GM18498 (cell line): ENCODE data around the gene PIGH.

Experiments used
- ATAC-seq: cut with Tn5 transposase; IDR thresholded peaks from one replicate; pipeline ENCODE4 v1.9.1; 2021; ENCODE audit warnings: mild to moderate bottlenecking, moderate library complexity; ENCODE audit not compliant: unreplicated experiment

The PIGH gene

DNA sequence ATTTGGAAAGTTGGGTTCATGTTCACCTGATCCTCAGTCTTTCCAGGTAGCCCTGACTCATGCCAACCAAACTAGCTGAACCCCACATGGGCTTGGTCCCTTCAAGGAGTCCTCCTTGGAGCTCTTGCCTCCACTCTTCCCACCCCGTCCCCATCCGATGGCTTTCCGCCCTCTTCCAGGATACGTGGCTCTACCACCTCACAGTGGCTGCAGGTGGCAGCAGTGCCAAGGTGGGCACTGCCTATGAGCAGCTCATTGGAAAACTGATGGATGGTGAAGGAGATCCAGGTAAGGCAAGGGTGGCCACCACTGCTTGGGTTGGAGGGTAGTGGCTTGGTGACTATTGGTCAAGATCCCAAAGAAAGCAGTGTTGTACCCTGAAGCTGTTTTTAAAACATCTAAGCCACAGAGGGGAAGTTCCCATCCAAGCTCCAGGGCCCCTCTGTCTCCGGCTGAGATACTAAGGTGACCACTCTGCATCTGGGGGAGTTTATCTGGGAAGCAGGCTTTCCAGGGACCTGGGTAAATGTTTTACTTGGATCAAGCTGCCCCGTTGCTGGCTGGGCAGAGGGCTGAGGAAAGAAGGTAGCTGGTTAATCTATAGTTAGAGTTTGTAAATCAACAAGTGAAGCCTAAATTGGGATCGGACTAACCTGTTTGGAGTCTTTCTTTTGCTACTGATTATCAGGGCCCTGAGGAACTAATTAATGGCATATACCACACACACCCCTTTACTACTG, 23.7 kb downstream of the PIGH start:
- no peak for ATAC-seq

DNA sequence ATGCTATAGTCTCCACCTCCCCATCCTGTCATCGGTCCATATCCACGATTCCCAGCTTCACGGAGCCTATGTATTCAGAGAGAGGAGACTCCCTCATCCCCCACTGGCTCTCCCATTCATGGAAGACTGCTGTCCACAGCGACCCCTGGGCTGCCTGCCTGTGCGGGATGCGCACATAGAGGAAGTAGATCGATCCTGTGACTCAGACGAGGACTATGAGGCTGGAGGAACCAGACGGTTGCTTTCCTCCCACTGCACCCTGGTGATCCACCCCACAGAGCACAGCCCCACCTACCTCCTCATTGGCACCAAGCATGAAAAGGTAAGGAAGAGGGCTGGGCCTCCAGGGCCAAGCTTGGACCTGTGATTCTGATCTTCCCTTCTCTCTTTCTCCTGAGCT, 24.4 kb downstream of the PIGH start:
- ATAC-seq = no peak

DNA sequence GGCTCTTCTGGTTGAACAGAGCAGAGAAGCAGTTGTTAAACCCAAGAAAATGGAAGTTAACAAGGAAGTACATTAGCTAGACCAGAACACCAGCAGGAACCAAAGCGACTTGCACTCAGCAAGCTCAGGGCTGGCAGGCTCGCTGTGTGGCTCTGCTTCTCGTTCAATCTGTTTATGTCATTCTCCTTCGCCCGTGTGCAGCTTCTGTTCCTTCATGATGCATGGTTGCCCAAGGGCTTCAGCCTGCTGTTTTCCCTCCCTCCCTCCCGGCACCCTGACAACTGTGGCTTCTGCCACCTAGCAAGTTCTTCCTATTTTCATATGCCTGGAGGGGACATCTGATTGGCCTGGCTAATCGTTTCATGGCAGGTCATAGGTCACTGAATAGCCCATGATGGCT, 25.3 kb downstream of the PIGH start:
- ATAC-seq = no peak

DNA sequence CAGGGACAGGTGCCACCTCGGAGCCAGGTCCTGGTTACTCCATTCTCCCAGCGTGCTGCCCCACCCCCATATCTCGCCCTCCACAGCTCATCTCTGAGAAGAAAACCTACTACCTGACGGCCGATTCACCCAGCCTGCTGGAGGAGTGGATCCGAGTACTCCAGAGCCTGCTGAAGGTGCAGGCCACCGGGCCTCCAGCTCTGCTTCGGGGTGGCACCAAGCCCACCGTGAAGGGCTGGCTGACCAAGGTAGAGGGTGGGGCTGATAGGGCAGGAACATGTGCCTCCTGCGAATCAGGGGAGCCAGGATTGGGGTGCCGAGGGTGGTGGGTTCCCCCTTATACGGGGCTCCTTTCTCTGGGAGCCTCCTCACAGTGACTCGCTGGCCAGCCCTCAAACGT, 25.9 kb downstream of the PIGH start:
- no peak for ATAC-seq

DNA sequence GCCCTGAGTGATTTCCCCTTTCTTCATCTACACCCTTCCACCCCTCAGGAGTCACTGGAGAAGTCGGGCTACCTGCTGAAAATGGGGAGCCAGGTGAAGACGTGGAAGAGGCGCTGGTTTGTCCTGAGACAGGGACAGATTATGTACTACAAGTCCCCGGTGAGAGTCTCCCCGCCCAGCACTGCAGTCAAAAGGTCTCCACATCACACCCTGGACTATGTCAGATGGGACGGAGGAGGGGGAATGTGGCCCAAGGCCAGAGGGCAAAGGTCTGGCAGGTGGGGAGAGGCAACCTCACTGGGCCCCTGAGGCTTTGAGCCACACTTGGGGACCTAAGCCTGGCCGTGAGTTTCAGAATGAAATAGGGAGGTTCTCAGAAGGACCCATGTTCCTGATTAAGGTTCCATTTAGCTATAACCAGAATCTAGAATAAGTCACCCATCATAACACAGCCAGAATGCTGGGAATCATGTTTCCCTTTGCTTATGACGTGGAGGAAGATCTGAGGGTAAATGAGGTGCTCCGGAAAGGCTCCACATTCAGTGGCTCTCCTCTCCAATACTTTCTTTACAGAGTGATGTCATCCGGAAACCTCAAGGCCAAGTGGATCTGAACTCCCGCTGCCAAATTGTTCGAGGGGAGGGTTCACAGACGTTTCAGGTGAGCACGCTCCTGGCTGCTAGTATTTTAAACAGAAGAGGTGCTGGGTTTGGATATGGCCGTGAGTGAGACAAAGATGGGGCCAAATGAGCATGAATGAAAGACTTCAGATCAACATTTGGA, 26.6 kb downstream of the PIGH start:
- no peak for ATAC-seq

DNA sequence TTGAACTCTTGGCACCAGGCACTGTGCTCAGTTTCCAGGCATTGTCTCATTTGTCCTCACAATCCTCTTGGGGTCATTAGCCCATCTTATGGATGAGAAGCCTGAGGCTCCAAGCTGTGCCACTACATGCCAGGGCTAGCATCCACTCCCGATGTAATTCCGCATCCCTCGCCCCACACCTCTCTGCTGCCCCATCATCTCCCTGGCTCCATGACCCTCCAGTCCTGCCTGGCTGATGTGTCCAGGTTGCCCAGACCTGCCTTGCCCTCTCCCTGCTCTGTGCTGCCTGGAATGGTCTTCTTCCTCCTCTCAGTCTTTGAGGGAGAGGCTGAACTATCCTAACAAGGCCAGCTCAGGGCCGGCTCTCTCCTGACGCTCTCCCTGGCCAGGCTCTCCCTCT, 27.5 kb downstream of the PIGH start:
- no peak for ATAC-seq

DNA sequence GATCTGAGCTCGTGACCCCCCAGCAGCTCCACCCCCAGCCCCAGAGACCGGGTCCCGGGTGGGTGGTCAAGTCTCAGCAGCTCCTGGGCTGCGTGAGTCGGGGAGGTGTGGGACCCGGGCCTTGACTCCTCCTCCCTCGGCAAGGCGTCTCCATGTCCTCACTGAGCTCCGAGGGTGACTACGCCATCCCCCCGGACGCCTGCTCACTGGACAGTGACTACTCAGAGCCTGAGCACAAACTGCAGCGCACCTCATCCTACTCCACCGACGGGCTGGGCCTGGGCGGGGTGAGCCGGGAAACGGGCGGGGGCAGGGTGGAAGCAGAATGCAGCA, 28.1 kb downstream of the PIGH start:
- no peak for ATAC-seq

DNA sequence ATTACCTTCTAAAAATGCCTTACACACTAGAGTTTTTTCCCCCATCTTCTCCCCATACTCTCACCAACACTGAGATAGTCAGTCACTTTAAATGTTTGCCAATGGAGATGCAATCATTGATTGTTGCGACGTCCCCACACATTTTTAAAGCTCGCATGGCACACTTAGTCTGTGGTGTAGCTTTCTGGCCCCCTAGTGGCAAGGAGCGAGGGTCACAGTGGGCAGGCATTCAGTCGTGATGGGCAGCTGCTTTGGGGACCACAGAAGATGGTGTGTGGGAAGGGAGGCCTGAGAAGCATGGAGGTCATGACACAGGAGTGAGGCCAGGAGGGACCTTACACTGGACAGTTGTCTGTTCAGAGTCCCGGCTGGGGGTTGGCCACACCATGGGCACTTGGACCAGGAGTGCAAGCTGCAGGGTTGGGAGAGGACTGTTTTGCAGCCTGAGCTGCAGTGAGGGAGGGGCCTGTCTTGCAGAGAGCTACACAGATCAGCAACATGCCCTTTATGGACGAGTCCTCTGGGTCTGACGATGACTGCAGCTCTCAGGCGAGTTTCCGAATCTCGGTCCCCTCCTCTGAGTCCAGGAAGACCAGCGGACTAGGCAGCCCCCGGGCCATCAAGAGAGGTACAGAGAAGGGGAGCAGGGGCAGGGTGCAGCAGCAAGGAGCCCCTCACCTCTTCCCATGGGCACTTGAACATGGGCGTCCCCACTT, 28.6 kb downstream of the PIGH start:
- ATAC-seq = peak; percentile 77

DNA sequence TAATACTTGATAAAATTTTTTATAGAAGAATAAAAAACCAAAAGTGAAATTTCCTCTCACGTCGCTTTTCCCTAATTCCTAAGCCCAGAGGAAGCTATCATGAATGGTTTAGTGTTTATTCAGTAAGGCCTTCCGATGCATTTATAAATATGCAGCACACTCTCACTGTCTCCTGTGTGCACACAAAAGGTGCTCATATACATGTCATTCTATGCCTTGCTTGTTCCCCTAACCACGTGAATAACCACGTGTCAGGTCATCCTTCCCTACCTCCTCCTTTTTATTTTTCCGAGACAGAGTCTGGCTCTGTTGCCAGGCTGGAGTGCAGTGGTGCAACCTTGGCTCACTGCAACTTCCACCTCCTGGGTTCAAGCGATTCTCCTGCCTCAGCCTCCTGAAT, 29.6 kb downstream of the PIGH start:
- no peak for ATAC-seq

DNA sequence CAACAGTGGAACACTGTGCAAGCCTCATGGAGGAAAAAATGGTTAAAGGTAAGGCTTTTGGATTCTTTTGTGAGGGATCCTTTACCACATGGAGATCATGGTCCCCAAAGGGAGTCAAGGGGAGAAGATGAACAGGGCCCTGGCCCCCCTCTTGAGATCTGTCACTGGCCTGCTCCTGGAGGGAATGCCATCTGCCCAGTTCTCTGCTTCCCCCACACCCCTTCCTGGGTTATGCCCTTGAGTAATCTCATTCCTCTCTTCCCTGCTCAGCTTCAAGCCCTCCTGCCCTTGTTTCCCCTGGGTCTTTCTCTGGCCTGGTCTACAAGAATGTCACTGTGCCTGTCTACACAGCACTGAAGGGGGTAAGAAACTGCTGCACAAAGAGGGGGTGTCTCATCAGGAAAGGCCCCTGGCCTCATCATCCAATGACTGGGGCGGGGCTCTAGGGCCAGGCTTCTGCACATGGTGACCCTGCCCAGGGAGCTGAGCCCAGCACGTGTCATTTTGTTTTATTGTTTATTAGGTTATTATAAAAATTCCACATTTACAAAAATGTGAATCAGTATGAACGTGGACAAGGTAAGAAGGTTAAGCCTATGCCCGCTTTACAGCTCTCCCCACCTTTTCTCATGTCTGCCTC, 30.3 kb downstream of the PIGH start:
- no peak for ATAC-seq

DNA sequence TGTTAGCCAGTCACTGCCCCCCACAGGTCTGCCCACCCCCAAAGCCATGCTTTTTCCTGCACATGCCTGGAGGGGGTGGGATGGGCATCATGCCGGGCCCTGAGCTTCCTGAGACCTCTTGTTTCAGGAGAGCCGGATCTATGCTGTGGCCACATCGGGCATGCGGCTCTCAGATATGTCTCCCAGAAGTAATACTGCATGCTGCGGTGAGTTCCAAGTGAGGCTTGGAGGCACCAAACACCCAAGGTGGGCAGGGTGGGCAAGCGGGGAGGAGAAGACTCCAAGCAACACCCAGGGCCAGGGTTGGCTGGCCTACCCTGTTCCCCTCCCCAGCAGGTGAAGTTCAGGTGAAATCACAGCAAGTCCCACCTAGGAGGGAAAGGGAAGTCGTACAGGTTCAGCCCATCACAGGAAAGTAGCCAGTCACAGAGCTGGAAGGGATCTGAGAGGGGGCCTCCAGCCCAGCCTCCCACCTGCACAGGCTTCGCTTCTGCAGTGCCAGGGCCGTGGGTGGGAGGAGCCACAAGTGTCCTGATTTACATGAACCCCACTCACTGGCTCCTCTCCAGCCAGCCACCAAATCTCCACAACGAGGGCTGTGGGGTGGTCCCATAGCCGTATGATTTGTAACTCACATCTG, 30.9 kb downstream of the PIGH start:
- no peak for ATAC-seq

DNA sequence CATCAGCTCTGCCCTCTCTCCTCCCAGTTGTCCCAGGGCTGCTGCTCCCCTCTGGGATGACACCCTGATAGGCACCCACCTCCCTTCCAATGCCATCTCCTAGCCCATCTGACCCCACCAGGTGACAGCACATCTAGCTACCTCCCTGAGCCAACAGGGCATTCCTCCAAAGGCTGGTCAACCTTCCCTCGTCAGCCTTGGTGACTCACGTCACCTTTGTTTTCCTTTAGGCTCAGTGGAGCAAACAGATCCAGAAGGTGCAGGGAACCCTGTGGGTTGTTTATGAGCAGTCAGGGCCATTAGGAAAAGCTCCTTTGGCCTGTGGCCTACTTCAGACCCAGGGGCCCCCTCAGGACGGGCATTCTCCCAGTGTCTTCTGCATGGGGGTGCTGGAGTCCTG, 32.4 kb downstream of the PIGH start:
- ATAC-seq = no peak

DNA sequence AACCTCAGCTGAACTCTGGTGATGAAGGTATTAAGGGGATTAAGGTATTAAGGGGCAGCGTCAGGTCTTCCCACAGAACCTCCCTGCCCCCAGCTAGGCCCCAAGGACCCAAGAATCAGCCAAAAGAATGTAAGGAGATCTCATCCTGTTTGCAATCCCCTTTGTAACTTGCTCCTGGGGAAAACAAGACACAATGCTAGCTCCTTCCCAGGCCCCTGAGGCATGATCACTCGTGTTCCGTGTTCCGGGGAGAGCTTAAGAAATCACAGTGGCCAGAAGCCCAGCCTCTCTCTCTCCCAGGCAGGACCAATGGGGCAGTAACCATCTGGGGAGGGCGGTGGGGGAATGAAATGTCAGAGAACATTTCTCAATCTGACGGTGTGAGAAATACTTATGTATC, 33.2 kb downstream of the PIGH start:
- ATAC-seq = no peak

DNA sequence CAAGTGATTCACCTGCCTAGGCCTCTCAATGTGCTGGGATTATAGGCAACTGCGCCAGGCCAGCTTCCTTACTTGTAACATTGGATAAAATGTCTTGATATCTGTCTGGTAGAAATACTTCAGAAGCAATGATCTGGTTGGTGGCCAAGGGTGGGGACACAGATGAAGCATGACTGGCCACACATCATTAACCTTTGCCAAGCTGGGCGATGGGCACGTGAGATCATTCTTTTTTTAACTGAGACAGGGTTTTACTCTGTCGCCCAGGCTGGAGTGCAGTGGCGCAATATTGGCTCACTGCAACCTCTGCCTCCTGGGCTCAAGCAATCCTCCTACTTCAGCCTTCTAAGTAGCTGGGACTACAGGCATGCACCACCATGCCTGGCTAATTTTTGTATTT, 35.8 kb downstream of the PIGH start:
- ATAC-seq = no peak

DNA sequence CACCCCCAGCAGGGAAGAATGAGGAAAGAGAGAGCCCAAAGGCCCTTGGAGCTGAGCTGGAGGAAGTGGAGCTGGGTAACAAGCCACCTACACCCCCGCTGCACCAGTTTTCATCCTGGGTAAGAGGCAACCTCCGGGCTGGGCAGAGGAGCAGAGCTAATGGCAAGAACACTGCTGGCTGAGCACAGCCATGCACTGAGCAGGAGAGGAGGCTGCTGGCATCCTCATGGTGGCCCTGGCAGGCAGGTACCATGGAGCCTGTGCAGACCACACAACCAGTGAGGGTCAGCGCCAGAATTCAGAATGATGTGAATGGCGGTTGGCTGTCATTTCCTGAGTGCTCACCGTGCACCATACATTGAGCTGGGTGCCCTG, 37.3 kb downstream of the PIGH start:
- ATAC-seq = no peak

DNA sequence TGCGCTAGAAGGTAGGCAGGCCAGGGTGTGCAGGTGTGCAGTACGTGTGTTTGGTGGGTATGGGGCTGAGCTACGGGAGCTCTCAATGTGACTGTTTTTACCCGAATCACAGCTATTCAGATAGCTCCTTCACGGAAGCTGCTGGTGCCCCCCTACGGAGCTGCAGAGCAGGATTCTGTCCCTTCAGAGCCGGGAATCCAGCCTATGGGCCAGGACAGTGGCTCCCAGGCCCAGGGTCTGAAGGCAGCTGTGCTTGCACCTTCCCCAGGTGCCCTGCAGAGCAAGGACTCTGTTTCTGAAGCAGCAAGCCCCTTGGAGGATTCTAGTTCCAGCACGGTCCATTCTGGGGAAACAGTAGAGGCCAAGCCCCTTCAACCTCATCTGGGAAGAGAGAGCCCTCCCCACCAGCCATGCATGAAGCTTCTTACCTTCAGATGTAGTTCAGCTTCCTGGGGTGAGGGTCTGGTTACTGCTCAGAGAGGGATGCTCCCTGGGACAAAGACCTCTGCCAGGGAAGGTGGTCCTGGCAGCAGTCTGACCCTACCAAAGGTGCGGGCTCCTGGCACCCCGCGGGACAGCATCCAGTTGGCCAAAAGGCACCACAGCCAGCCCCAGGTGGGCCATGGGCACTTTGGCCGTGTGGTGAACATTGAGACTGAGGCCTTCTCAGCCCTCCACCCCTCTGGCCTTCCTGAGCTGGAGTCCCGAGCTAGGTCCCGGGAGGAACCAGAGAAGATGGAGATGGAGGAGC, 37.9 kb downstream of the PIGH start:
- no peak for ATAC-seq

DNA sequence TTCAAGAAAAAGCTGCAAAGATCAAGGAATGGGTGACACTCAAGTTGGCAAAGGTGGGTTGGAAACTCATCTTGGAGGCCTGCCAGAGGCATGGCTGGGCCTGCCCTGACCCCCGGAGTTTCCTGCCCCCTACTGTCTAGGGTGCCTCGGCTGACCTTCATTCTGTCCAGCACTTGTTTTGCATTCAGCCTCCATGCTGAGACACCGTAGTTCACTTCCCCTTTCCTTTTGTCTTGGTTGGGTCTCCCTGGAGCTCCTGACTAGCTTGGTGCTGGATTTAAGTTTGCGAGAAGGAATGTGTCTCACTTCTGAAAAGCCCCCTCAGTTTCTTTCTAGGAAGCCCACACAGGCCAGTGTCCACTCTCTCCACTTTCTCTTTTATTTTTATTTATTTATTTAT, 40.4 kb downstream of the PIGH start:
- no peak for ATAC-seq

DNA sequence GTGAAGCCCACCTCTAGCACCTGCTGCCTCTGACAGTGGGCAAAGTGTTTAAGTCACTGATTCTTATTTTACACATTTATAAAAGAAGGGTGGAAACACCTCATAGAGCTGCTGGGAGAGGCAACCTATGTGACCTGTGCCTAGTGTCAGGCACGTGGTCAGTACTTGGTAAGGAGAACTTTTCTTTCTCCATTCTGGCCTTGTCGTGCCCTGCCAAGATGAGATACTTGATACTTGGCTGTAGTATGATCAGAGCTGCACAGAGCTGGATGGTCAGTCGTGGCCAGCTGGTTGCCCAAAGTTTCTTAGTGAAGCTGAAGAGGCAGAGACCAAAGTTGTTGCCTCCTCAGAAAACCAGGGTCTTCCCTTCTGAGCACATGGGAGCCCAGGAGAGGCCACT, 42.4 kb downstream of the PIGH start:
- no peak for ATAC-seq

DNA sequence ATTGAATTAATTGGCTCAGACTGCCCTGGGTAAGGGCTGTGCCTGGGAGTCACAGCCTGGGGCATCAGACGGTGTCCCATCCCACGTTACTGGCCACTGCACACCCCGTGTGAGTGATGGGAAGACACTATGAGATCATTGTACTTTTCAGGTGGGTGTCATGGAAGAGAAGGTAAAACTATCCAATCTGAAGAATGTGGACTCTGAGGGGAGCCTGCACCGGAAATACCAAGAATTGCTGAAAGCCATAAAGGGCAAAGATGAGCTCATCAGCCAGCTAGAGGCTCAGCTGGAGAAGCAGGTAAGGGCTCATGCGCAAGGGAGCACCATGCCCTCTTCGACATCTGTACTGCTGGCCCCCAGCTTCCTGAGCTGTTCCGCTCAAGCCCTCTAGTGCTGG, 43.0 kb downstream of the PIGH start:
- ATAC-seq = no peak

DNA sequence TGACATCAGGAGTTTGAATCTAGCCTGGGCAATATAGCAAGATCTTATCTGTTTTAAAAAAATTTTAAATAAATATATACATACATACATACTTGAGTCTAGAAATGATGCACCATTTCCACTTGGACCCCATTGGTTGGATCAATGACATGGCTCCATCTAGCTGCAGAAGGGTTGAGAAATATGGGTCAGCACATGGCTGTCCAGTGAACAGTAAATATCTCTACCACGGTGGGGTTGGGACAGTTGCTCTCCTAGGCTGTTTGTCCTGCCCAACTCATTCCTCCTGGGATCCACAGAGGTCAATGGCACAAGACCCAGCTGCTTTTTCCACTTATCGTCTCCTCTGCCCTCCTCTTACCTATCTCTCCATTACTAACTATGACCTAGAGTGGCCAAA, 43.4 kb downstream of the PIGH start:
- no peak for ATAC-seq
